Measurements from ENCODE around the gene C16orf74.

- TF ChIP-seq, protein P1, sequence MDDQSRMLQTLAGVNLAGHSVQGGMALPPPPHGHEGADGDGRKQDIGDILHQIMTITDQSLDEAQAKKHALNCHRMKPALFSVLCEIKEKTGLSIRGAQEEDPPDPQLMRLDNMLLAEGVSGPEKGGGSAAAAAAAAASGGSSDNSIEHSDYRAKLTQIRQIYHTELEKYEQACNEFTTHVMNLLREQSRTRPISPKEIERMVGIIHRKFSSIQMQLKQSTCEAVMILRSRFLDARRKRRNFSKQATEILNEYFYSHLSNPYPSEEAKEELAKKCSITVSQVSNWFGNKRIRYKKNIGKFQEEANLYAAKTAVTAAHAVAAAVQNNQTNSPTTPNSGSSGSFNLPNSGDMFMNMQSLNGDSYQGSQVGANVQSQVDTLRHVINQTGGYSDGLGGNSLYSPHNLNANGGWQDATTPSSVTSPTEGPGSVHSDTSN (CRISPR knock-in tag; IDR thresholded peaks at IDR 0.05; ENCODE audit: borderline replicate concordance): no peak
- no peak for TF ChIP-seq CBX5 (CRISPR knock-in tag; IDR thresholded peaks at IDR 0.05; ENCODE audit: borderline replicate concordance)
Observed at GRCh38 chr16:85750146-85750826, 610 bp downstream of the C16orf74 start.
